ENCODE measurements around the gene KDM4B.

Gene KDM4B

GRCh38 chr19:5038631-5039271 lies 69.8 kb downstream of the KDM4B start:
- H3K27ac ChIP-seq = no peak overlapping the region
- TF ChIP-seq CTCF (conservative IDR thresholded peaks at IDR 0.05) (peak; percentile 68), ZFX (IDR thresholded peaks at IDR 0.05) (no peak)

DNA sequence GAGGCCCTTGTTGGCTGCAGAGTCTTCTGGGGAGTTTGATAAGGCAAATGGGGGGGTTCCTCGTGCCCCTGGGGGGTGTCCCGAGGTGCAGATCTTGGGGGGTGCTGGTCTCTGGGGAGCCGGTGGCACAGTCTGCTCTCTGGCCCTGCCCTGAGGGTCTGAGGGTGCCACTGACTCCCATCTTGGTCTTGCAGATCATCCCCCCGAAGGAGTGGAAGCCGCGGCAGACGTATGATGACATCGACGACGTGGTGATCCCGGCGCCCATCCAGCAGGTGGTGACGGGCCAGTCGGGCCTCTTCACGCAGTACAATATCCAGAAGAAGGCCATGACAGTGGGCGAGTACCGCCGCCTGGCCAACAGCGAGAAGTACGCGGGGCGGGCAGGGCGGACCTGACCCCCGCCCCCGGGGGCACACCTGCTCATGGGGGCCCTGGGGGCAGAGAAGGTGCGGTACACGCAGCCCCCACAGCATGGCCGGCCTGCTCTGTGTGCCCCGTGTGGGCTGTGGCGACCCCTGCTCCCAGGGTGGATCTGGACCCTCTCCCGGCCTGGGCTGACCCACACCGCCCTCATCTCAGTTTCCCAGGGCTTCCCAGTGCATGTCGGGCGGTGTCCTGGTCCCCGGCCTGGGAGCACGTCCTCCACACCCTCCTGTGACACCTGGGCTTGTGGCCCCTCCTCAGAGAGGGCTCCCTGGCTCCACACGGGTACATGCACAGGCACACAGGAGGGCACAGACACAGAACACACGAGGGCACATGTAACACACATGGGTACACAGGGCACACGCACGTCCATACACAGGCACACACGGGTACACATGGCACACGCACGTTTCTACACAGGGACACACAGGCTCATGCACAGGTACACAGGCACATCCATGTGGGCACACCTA lies 71.0 kb downstream of the KDM4B start:
- TF ChIP-seq ZFX (IDR thresholded peaks at IDR 0.05) (no peak), CTCF (conservative IDR thresholded peaks at IDR 0.05) (no peak)

GRCh38 chr19:5040544-5041167 lies 71.7 kb downstream of the KDM4B start:
- H3K27ac ChIP-seq = no peak overlapping the region
- no peak for TF ChIP-seq CTCF (conservative IDR thresholded peaks at IDR 0.05)
- no peak for TF ChIP-seq ZFX (IDR thresholded peaks at IDR 0.05)

More for the DNA sequence above, 71.0 kb downstream of the KDM4B start:
- no peak overlapping the region for H3K27ac ChIP-seq

DNA sequence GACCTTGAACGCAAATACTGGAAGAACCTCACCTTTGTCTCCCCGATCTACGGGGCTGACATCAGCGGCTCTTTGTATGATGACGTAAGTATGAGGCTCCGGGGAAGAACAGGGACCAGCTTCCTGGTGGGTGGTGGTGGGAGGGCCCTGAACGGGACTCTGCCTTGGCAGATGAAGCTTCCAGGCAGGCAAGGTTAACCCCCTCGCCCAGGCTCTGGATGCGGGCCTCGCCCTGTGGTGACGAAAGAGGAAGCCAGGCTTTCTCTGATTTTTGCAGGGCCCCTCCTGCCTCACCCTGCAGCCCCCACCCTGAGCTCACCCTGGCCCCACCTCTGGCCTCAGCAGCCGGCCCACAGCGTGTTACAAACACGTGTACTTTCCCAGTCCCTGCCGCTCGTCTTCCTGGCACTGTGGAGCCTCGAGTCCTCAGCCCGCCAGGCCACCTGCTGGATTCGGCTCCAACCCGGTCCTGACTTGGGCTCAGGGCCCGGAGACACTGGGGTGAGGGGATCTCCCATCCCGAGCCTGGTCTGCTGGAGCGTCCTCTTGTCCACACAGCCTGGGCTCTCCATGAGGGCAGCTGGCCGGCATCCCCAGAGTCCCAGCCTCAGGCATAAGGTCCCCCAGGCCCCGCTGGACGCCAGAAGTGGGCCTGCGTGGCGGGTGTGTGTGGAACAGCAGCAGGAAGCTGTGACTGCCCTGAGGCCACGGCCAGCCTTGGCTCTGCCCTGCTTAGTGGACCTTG lies 72.4 kb downstream of the KDM4B start:
- no peak overlapping the region for H3K27ac ChIP-seq
- TF ChIP-seq CTCF (conservative IDR thresholded peaks at IDR 0.05) (no peak), ZFX (IDR thresholded peaks at IDR 0.05) (no peak)

- no peak overlapping the region for H3K27ac ChIP-seq
- TF ChIP-seq ZFX (IDR thresholded peaks at IDR 0.05) (no peak), CTCF (conservative IDR thresholded peaks at IDR 0.05) (no peak)
Measured at GRCh38 chr19:5041913-5042187, 72.9 kb downstream of the KDM4B start.

- H3K27ac ChIP-seq = no peak overlapping the region
- TF ChIP-seq CTCF (conservative IDR thresholded peaks at IDR 0.05) (no peak), ZFX (IDR thresholded peaks at IDR 0.05) (no peak)
Measured at GRCh38 chr19:5042556-5042955, 73.6 kb downstream of the KDM4B start.

Measured in C4-2B (cell line).